ENCODE measurements around the gene OTUB1. TPM values are rescaled to one million over a fixed set of nuclear protein-coding genes. Genes with fewer than 3 reads are reported as not detected.

Gene OTUB1
- total and polyA plus RNA-seq, 2 of the 13 experiments (the other 11 are each of a cell fraction or from before 2014, with no cell fraction given): 58.8 to 130 TPM

GRCh38 chr11:63974259-63975143 lies 11.7 kb upstream of the OTUB1 start, which contains the start of gene COX8A (continued):
- TF ChIP-seq XRCC5 (optimal IDR thresholded peaks at IDR 0.05; ENCODE audit: low read length) (peak; percentile 55), SOX6 (IDR thresholded peaks at IDR 0.05) (no peak), SOX6 (CRISPR knock-in tag; IDR thresholded peaks at IDR 0.05) (no peak), DDIT3 (CRISPR knock-in tag; IDR thresholded peaks at IDR 0.05) (no peak), MYC (CRISPR knock-in tag; IDR thresholded peaks at IDR 0.05; ENCODE audit: borderline replicate concordance) (peak; percentile 74), ZNF724P (CRISPR knock-in tag; IDR thresholded peaks at IDR 0.05; ENCODE audit: borderline replicate concordance) (no peak), ZNF569 (CRISPR knock-in tag; IDR thresholded peaks at IDR 0.05; ENCODE audit: borderline replicate concordance) (no peak), ZNF225 (CRISPR knock-in tag; IDR thresholded peaks at IDR 0.05) (peak; percentile 33; the same call in 1 of the 2 replicates), ZNF501 (CRISPR knock-in tag; IDR thresholded peaks at IDR 0.05) (peak; percentile 88), BCL3 (CRISPR knock-in tag; IDR thresholded peaks at IDR 0.05) (peak; percentile 88; the same call in 1 of the 2 replicates), NCOR1 (IDR thresholded peaks at IDR 0.05; ENCODE audit: borderline replicate concordance, low read length) (peak; percentile 38; the same call in 1 of the 2 replicates), ZSCAN9 (CRISPR knock-in tag; IDR thresholded peaks at IDR 0.05; ENCODE audit: borderline replicate concordance) (peak; percentile 84; the same call in 1 of the 2 replicates), ZNF207 (IDR thresholded peaks at IDR 0.05; ENCODE audit: borderline replicate concordance) (no peak), ZFP1 (CRISPR knock-in tag; IDR thresholded peaks at IDR 0.05) (no peak), ZNF557 (CRISPR knock-in tag; IDR thresholded peaks at IDR 0.05) (peak; percentile 57), ZNF572 (CRISPR knock-in tag; IDR thresholded peaks at IDR 0.05) (no peak), ZNF160 (CRISPR knock-in tag; IDR thresholded peaks at IDR 0.05) (no peak), ZNF749 (CRISPR knock-in tag; IDR thresholded peaks at IDR 0.05; ENCODE audit: borderline replicate concordance) (0 out of 2 replicates have a peak, but pooled peaks have one; percentile 51), ATF7 (IDR thresholded peaks at IDR 0.05) (peak; percentile 70), ATF7 (CRISPR knock-in tag; IDR thresholded peaks at IDR 0.05) (no peak; the same call in 1 of the 2 replicates), SIX1 (CRISPR knock-in tag; IDR thresholded peaks at IDR 0.05; ENCODE audit: borderline replicate concordance) (0 out of 2 replicates have a peak, but pooled peaks have one; percentile 11), ZNF629 (CRISPR knock-in tag; conservative IDR thresholded peaks at IDR 0.05) (0 out of 2 replicates have a peak, but pooled peaks have one; percentile 13), PPARG (CRISPR knock-in tag; conservative IDR thresholded peaks at IDR 0.05) (no peak), MIXL1 (CRISPR knock-in tag; IDR thresholded peaks at IDR 0.05) (no peak), HES4 (CRISPR knock-in tag; IDR thresholded peaks at IDR 0.05; ENCODE audit: borderline replicate concordance) (peak; percentile 95), KDM6A (CRISPR knock-in tag; IDR thresholded peaks at IDR 0.05; ENCODE audit: low read depth) (no peak), ZNF503 (CRISPR knock-in tag; IDR thresholded peaks at IDR 0.05) (peak; percentile 23; the same call in 1 of the 2 replicates), ZNF441 (CRISPR knock-in tag; IDR thresholded peaks at IDR 0.05; ENCODE audit: borderline replicate concordance) (no peak)
